GF-D8 (cell line): ENCODE data around the gene TRPV2.
"Not testable (repeated sequence)": the region's sequence is repeated elsewhere in the genome, so short reads cannot be mapped to it uniquely, and the experiment has no call there.

Experiments used
- DNase-seq: peaks from one replicate; lab custom pipeline; 2025; lab: John Stamatoyannopoulos, UW

The TRPV2 gene

GRCh38 chr17:16415031-16415924 is at the start of gene TRPV2:
Gene TRPV2 (plus strand): TSS chr17:16415571. CDS start chr17:16417669, 2,098 bp downstream.
- no peak for DNase-seq

- DNase-seq, result no peak
These were observed 43.6 kb upstream of the TRPV2 start for GRCh38 chr17:16371742-16372141.

- DNase-seq, result no peak
These were observed 41.0 kb upstream of the TRPV2 start for GRCh38 chr17:16374146-16374938.

GRCh38 chr17:16377941-16378341 is 37.4 kb upstream of the TRPV2 start:
- no peak for DNase-seq

- no peak for DNase-seq
These were observed 36.6 kb upstream of the TRPV2 start for GRCh38 chr17:16378636-16379282.

GRCh38 chr17:16379654-16380053 is 35.7 kb upstream of the TRPV2 start:
- no peak for DNase-seq

GRCh38 chr17:16380640-16381495 is 34.5 kb upstream of the TRPV2 start, which contains the start of gene UBB:
Gene UBB (plus strand): TSS chr17:16381091. CDS start chr17:16381908, 817 bp downstream.
- peak; percentile 72 for DNase-seq

GRCh38 chr17:16381496-16381820 is 33.9 kb upstream of the TRPV2 start:
- DNase-seq, result no peak

- no peak for DNase-seq
These were observed 32.2 kb upstream of the TRPV2 start for GRCh38 chr17:16383216-16383615.

GRCh38 chr17:16383772-16384287 is 31.5 kb upstream of the TRPV2 start:
- no peak for DNase-seq

- no peak for DNase-seq
These were observed 30.8 kb upstream of the TRPV2 start for GRCh38 chr17:16384557-16384956.

GRCh38 chr17:16386126-16386507 is 29.3 kb upstream of the TRPV2 start:
- DNase-seq, result not testable (repeated sequence)

GRCh38 chr17:16391451-16391850 is 23.9 kb upstream of the TRPV2 start:
- DNase-seq, result no peak

GRCh38 chr17:16392491-16392890 is 22.9 kb upstream of the TRPV2 start:
- not testable (repeated sequence) for DNase-seq

- DNase-seq, result not testable (repeated sequence)
These were observed 19.5 kb upstream of the TRPV2 start for GRCh38 chr17:16395887-16396286.

- peak; percentile 2 for DNase-seq
These were observed 18.7 kb upstream of the TRPV2 start for GRCh38 chr17:16396693-16397092.

GRCh38 chr17:16398270-16399267 is 16.8 kb upstream of the TRPV2 start:
- peak; percentile 25 for DNase-seq

GRCh38 chr17:16403847-16404246 is 11.5 kb upstream of the TRPV2 start:
- not testable (repeated sequence) for DNase-seq

GRCh38 chr17:16406742-16407674 is 8.4 kb upstream of the TRPV2 start:
- DNase-seq, result no peak
